DOHH2 (cell line): ENCODE measurements around the gene GPN2.

ENCODE experiments used
- CTCF ChIP-seq: fragments of 200-600 bp; sonication (generic); IDR thresholded peaks from one replicate; pipeline ENCODE4 v1.5.1; 2014; ENCODE audit warnings: antibody characterized with exemption, mild to moderate bottlenecking, low read depth, low read length; ENCODE audit not compliant: poor library complexity, severe bottlenecking
- EZH2phosphoT487 ChIP-seq: fragments of 200-600 bp; sonication (generic); IDR thresholded peaks from 2 replicates; pipeline ENCODE4 v1.6.1; 2017; ENCODE audit warnings: borderline replicate concordance, mild to moderate bottlenecking, antibody characterized with exemption, low read length, moderate library complexity, mixed read lengths

GRCh38 chr1:26839339-26839722, 50.8 kb downstream of the GPN2 start:
- no peak for TF ChIP-seq CTCF
- no peak for TF ChIP-seq EZH2phosphoT487
